ENCODE results near the gene KRTAP4-7. TPM values are rescaled to one million over a fixed set of nuclear protein-coding genes. Genes with fewer than 3 reads are reported as not detected.

The KRTAP4-7 gene
- total RNA-seq, 1 experiment from 2014 or later = not detected

DNA sequence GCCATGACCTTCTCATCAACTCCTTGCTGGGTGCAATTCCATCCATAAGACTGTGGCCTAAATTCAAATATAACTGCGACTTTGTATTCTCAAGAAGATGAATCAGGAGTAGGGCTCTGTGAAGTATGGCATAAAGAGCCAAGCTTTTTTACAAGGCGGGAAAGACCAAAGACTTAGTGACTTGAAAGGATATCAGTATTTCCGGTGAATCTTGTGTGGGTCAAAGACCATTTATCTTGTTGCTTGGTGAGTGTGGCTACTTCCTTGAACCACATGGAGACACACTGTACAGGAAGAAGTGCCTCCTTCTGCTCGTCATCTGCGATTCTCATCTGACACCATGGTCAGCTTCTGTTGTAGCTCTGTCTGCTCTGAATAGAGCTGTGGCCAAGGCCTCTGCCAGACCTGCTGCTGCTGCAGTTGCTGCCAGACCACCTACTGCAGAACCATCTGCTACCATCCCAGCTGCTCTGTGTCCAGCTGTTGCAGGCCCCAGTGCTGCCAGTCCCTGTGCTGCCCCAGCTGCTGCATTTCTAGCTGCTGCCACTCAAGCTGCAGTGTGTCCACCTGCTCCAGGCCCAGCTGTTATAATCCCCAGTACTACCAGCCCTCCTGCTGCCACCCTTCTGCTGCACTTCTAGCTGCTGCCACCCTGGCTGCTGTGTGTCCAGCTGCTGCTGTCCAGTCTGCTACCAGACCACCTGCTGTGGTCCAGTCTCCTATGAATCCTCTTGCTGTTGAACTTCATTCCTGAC lies 12.2 kb upstream of the KRTAP4-7 start:
- Histone ChIP-seq H3K79me2 (ENCODE audit: low read length) (no peaks in the 10 kb centered on the region), H4K20me1 (ENCODE audit: low read length) (no peaks in the 10 kb centered on the region), H3F3A (ENCODE audit: low read length, unreplicated experiment) (no peaks in the 10 kb centered on the region), H3K4me3 (ENCODE audit: low read length) (no peak overlapping the region), H3K4me1 (ENCODE audit: insufficient read depth, low read length) (peaks cover 7% of the 10 kb centered on the region), H2AFZ (ENCODE audit: low read length) (no peak overlapping the region), H3K27me3 (ENCODE audit: low read length) (no peaks in the 10 kb centered on the region), H3K4me2 (ENCODE audit: low read length) (no peak overlapping the region), H3K9ac (ENCODE audit: low read length) (no peak overlapping the region), H3K36me3 (ENCODE audit: low read depth, low read length) (no peaks in the 10 kb centered on the region), H3K9me3 (ENCODE audit: low read length) (no peaks in the 10 kb centered on the region), H3K9me2 (replicated peaks; ENCODE audit: low read length) (no peaks in the 10 kb centered on the region), H3K27ac (ENCODE audit: low read length) (no peak overlapping the region)
- POLR2A ChIA-PET (ENCODE audit: unreplicated experiment) = no interaction called here
- CTCF ChIA-PET = no interaction called here
- TF ChIP-seq EZH2 (IDR thresholded peaks at IDR 0.05; ENCODE audit: low read length, unreplicated experiment) (no peak), EZH2phosphoT487 (IDR thresholded peaks at IDR 0.05; ENCODE audit: borderline replicate concordance, low read length) (no peak)
- TF ChIP-seq, protein P1, sequence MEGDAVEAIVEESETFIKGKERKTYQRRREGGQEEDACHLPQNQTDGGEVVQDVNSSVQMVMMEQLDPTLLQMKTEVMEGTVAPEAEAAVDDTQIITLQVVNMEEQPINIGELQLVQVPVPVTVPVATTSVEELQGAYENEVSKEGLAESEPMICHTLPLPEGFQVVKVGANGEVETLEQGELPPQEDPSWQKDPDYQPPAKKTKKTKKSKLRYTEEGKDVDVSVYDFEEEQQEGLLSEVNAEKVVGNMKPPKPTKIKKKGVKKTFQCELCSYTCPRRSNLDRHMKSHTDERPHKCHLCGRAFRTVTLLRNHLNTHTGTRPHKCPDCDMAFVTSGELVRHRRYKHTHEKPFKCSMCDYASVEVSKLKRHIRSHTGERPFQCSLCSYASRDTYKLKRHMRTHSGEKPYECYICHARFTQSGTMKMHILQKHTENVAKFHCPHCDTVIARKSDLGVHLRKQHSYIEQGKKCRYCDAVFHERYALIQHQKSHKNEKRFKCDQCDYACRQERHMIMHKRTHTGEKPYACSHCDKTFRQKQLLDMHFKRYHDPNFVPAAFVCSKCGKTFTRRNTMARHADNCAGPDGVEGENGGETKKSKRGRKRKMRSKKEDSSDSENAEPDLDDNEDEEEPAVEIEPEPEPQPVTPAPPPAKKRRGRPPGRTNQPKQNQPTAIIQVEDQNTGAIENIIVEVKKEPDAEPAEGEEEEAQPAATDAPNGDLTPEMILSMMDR (conservative IDR thresholded peaks at IDR 0.05; ENCODE audit: low read depth, low read length) = no peak
- DNase-seq = no peak
- BruUV-seq (replicated peaks) = no TSS peak
- ATAC-seq = no peak
- intact Hi-C loops (cut with micrococcal nuclease) = no loop called here

DNA sequence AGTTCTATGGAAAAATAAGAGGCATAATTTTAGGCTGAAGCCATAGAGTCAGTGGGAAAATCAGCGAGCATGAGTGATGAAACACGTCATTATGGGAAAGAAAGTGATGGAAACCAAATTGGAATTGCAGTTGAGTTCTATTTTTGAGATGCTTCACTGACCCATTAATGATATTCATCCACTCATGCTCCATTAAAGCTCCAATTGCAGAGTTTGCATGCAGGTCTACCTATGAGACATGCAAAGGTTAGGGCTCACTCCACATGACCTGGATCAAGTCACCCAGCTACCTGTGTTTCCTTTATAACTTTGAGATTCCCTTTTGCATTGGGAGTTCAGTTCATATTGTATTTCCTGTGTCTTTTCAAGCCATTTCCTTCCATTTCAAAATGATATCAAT lies 10.3 kb upstream of the KRTAP4-7 start:
- Histone ChIP-seq H3K9me2 (replicated peaks; ENCODE audit: low read length) (no peaks in the 10 kb centered on the region), H3K27me3 (ENCODE audit: low read length) (no peaks in the 10 kb centered on the region), H3F3A (ENCODE audit: low read length, unreplicated experiment) (no peaks in the 10 kb centered on the region), H3K36me3 (ENCODE audit: low read depth, low read length) (no peaks in the 10 kb centered on the region), H3K79me2 (ENCODE audit: low read length) (no peaks in the 10 kb centered on the region), H2AFZ (ENCODE audit: low read length) (no peak overlapping the region), H3K4me1 (ENCODE audit: insufficient read depth, low read length) (no peaks in the 10 kb centered on the region), H3K9ac (ENCODE audit: low read length) (no peak overlapping the region), H3K27ac (ENCODE audit: low read length) (no peak overlapping the region), H3K4me3 (ENCODE audit: low read length) (no peak overlapping the region), H3K9me3 (ENCODE audit: low read length) (no peaks in the 10 kb centered on the region), H3K4me2 (ENCODE audit: low read length) (no peak overlapping the region), H4K20me1 (ENCODE audit: low read length) (no peaks in the 10 kb centered on the region)
- no TSS peak for BruUV-seq (replicated peaks)
- ChIA-PET CTCF (no interaction called here), POLR2A (ENCODE audit: unreplicated experiment) (no interaction called here)
- no peak for DNase-seq
- no peak for ATAC-seq
- TF ChIP-seq EZH2 (IDR thresholded peaks at IDR 0.05; ENCODE audit: low read length, unreplicated experiment) (no peak), EZH2phosphoT487 (IDR thresholded peaks at IDR 0.05; ENCODE audit: borderline replicate concordance, low read length) (no peak)
- TF ChIP-seq, protein P1 (conservative IDR thresholded peaks at IDR 0.05; ENCODE audit: low read depth, low read length) = no peak
- intact Hi-C loops (cut with micrococcal nuclease) = no loop called here

DNA sequence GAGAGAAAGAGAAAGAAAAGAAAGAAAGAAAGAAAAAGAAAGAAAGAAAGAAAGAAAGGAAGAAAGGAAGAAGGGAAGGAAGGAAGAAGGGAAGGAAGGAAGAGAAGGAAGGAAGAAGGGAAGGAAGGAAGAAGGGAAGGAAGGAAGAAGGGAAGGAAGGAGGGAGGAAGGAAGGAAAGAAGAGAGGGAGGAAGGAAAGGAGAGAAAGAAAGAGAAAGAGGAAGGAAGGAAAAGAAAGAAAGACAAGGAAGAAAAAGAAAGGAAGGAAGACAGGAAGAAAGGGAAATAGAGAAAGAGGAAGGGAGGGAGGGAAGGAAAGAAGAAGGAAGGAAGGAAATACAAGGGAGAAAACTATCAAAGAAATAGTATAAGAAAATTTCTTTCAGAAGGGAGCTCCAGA lies 7.2 kb upstream of the KRTAP4-7 start:
- Histone ChIP-seq H3K79me2 (ENCODE audit: low read length) (no peaks in the 10 kb centered on the region), H3K4me2 (ENCODE audit: low read length) (no peak overlapping the region), H3K9me3 (ENCODE audit: low read length) (no peaks in the 10 kb centered on the region), H4K20me1 (ENCODE audit: low read length) (no peaks in the 10 kb centered on the region), H2AFZ (ENCODE audit: low read length) (no peak overlapping the region), H3K4me3 (ENCODE audit: low read length) (no peak overlapping the region), H3K4me1 (ENCODE audit: insufficient read depth, low read length) (no peaks in the 10 kb centered on the region), H3K27me3 (ENCODE audit: low read length) (no peaks in the 10 kb centered on the region), H3K36me3 (ENCODE audit: low read depth, low read length) (no peaks in the 10 kb centered on the region), H3F3A (ENCODE audit: low read length, unreplicated experiment) (no peaks in the 10 kb centered on the region), H3K9me2 (replicated peaks; ENCODE audit: low read length) (no peaks in the 10 kb centered on the region), H3K27ac (ENCODE audit: low read length) (no peak overlapping the region), H3K9ac (ENCODE audit: low read length) (no peak overlapping the region)
- ATAC-seq (no peak), DNase-seq (no peak)
- BruUV-seq (replicated peaks) = no TSS peak
- intact Hi-C loops (cut with micrococcal nuclease) = no loop called here
- ChIA-PET POLR2A (ENCODE audit: unreplicated experiment) (no interaction called here), CTCF (interaction anchor here (0.6 kb wide), 1 partner anchor 601 kb away, joined by 3 read pairs; no protein-coding TSS in a partner anchor)
- TF ChIP-seq, protein P1 (conservative IDR thresholded peaks at IDR 0.05; ENCODE audit: low read depth, low read length) = no peak
- no peak for TF ChIP-seq EZH2phosphoT487 (IDR thresholded peaks at IDR 0.05; ENCODE audit: borderline replicate concordance, low read length)
- no peak for TF ChIP-seq EZH2 (IDR thresholded peaks at IDR 0.05; ENCODE audit: low read length, unreplicated experiment)

Measured in PC-3 (cell line).